Activated CD8-positive, alpha-beta T cell treated with anti-CD3 and anti-CD28 coated beads, Interleukin-2, amount 10 ng/mL, durations not matched to agents 7 days and 5 days (primary cell): ENCODE results near the gene IFT88. TPM values are rescaled to one million over a fixed set of nuclear protein-coding genes. Genes with fewer than 3 reads are reported as not detected.

Experiments
- ATAC-seq: fragments of 150-1000 bp; cut with Tn5 transposase; one replicate; pipeline ENCODE4 v1.10.0; 2021; ENCODE audit warnings: moderate library complexity
- CTCF ChIA-PET: fragments of 350-600 bp; sonication (Branson Sonifier 250); formaldehyde crosslinking; loops from one replicate; lab custom pipeline; 2021; ENCODE audit warnings: antibody characterized with exemption; lab: Charles Lee
- POLR2A ChIA-PET: fragments of 350-600 bp; sonication (Branson Sonifier 250); formaldehyde crosslinking; loops from one replicate; lab custom pipeline; 2021; ENCODE audit warnings: antibody characterized with exemption; lab: Charles Lee
- DNase-seq: peaks from one replicate; pipeline ENCODE4 v3.0.0-alpha.2; 2020
- H3K27ac Mint-ChIP-seq: one replicate; pipeline ENCODE4 v1.8.0; 2021; ENCODE audit warnings: mild to moderate bottlenecking, mixed read lengths
- H3K27me3 Mint-ChIP-seq: one replicate; pipeline ENCODE4 v1.8.0; 2021; ENCODE audit warnings: low read depth, mixed read lengths
- H3K36me3 Mint-ChIP-seq: one replicate; pipeline ENCODE4 v1.8.0; 2021; ENCODE audit warnings: low read depth, mixed read lengths
- H3K4me1 Mint-ChIP-seq: one replicate; pipeline ENCODE4 v1.8.0; 2021; ENCODE audit warnings: low read depth, mixed read lengths
- H3K4me3 Mint-ChIP-seq: one replicate; pipeline ENCODE4 v1.8.0; 2021; ENCODE audit warnings: mild to moderate bottlenecking, mixed read lengths
- H3K9me3 Mint-ChIP-seq: one replicate; pipeline ENCODE4 v1.8.0; 2022; ENCODE audit warnings: mixed read lengths; ENCODE audit not compliant: insufficient read depth
- total RNA-seq, 2 experiments: library from RNA; stranded (reverse); gene quantifications; one replicate each; pipeline ENCODE4 v1.2.3, GENCODE V29; 2021

Gene IFT88
- total RNA-seq, 2 experiments from 2014 or later, result 6.6 to 7.5 TPM

- Mint-ChIP-seq H3K27me3 (no peaks in the 10 kb centered on the region), H3K4me3 (no peak overlapping the region), H3K36me3 (no peaks in the 10 kb centered on the region), H3K4me1 (no peaks in the 10 kb centered on the region), H3K27ac (no peak overlapping the region), H3K9me3 (no peaks in the 10 kb centered on the region)
- POLR2A ChIA-PET, result no interaction called here
- DNase-seq, result no peak
- ATAC-seq, result no peak
- CTCF ChIA-PET, result no interaction called here
Observed at GRCh38 chr13:20607015-20607414, 40.1 kb downstream of the IFT88 start.

DNA sequence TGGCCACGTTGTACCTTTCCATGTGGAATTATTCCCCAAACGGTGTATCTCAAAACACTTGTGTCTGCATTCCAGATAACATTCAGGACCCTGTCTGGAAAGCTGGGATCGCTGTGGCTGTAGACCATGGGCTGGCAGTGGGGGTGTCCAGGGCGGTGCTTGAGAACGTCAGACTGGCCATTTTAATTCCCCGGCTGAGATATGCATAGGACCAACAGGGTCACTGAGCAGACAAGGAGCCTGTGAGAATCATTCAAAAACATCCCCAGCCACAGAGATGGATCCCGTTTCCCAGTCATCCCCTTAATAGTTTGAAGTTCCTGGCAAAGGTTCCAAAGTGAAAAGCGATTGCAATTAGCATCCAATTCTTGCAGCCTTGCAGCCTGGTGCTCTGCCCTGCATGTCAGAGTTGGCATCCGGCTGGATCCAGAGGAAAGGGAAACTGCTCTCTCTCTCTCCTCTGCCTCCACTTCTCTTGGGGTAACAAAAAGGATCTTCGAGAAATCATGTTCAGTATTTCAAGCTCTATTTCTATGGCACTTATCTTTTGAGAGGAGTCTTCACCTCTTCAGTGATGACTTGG, 41.6 kb downstream of the IFT88 start:
- DNase-seq (no peak), ATAC-seq (no peak)
- Mint-ChIP-seq H3K27me3 (no peaks in the 10 kb centered on the region), H3K4me3 (no peak overlapping the region), H3K36me3 (no peaks in the 10 kb centered on the region), H3K9me3 (no peaks in the 10 kb centered on the region), H3K4me1 (no peaks in the 10 kb centered on the region), H3K27ac (no peak overlapping the region)
- CTCF ChIA-PET, result no interaction called here
- POLR2A ChIA-PET, result no interaction called here

DNA sequence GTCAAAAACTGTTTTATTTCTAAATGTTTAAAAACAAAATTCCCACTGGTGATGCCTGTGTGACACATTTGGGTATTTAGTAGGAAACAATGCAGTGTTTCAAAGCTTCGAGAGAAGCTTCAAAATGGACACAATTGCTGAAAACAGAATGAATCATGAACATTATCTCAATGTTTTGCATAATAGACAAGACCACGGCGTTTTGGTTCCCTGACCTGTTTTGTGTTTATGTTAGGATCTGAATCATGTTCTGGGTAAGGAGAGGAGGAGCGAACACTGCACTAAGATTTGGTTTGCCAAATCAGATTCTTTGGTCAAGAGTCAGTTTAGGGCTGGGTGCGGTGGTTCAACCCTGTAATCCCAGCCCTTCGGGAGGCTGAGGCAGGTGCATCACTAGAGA, 42.2 kb downstream of the IFT88 start:
- no peak for DNase-seq
- POLR2A ChIA-PET, result no interaction called here
- Mint-ChIP-seq H3K36me3 (no peaks in the 10 kb centered on the region), H3K4me3 (no peak overlapping the region), H3K27me3 (no peaks in the 10 kb centered on the region), H3K9me3 (no peaks in the 10 kb centered on the region), H3K27ac (no peak overlapping the region), H3K4me1 (no peaks in the 10 kb centered on the region)
- no peak for ATAC-seq
- CTCF ChIA-PET, result no interaction called here

- DNase-seq, result no peak
- POLR2A ChIA-PET, result no interaction called here
- H3K4me1 Mint-ChIP-seq, result no peaks in the 10 kb centered on the region
- no peak for ATAC-seq
- no peaks in the 10 kb centered on the region for H3K9me3 Mint-ChIP-seq
- no peak overlapping the region for H3K27ac Mint-ChIP-seq
- no peak overlapping the region for H3K4me3 Mint-ChIP-seq
- CTCF ChIA-PET, result no interaction called here
- no peaks in the 10 kb centered on the region for H3K27me3 Mint-ChIP-seq
- H3K36me3 Mint-ChIP-seq, result no peaks in the 10 kb centered on the region
Observed at GRCh38 chr13:20610006-20610405, 43.0 kb downstream of the IFT88 start.

DNA sequence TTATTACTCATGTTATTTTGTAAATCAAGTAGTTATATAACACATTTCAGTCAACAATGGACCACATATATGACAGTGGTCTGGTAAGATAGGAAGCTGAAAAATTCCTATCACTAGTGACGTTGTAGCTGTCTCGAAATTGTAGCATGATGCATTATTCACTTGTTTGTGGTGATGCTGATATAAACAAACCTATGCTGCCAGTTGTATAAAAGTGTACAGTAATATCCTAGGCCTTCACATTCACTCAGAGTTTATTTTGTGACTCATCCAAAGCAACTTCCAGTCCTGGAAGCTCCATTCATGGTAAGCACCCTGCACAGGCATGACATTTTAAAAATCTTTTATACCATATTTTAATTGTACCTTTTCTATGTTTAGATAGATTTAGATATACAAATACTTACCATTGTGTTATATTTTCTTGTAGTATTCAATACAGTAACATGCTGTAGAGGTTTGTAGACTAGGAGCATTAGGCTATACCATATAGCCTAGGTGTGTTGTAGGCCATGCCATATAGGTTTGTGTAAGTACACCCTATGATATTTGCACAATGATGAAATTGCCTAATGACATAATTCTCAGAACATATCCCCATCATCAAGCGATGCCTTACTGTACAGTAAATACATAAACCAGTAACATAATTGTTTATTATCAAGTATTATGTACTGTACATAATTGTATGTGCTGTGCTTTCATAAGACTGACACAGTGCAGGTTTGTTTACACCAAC, 49.3 kb downstream of the IFT88 start:
- Mint-ChIP-seq H3K4me1 (no peaks in the 10 kb centered on the region), H3K27ac (no peak overlapping the region), H3K27me3 (no peaks in the 10 kb centered on the region), H3K9me3 (no peaks in the 10 kb centered on the region), H3K36me3 (no peaks in the 10 kb centered on the region), H3K4me3 (no peak overlapping the region)
- DNase-seq (no peak), ATAC-seq (no peak)
- POLR2A ChIA-PET, result no interaction called here
- CTCF ChIA-PET, result no interaction called here

- DNase-seq (no peak), ATAC-seq (no peak)
- ChIA-PET CTCF (no interaction called here), POLR2A (no interaction called here)
- Mint-ChIP-seq H3K9me3 (peaks cover 6% of the 10 kb centered on the region), H3K4me1 (no peaks in the 10 kb centered on the region), H3K4me3 (no peak overlapping the region), H3K27me3 (no peaks in the 10 kb centered on the region), H3K36me3 (peaks cover 4% of the 10 kb centered on the region), H3K27ac (no peak overlapping the region)
Observed at GRCh38 chr13:20623000-20623399, 56.0 kb downstream of the IFT88 start.

DNA sequence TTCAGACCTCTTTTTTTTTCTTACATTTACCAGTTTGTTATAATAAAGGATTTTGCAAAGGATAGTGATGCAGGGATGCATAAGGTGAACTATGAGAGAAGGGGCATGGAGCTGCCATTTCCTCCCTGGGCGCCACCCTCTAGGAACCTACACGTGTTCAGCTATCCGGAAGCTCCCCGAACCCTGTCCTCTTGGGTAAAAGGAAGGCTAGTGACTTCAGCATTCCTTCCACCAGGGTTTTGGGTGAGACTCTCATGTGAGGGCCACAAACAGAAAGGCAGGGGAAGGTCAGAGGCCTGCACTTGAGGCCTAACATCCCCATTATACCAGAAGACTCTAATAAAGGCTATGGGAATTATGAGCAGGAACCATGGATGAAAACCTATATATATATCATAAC, 57.3 kb downstream of the IFT88 start:
- no peak for DNase-seq
- Mint-ChIP-seq H3K4me1 (no peaks in the 10 kb centered on the region), H3K27ac (no peak overlapping the region), H3K9me3 (peaks cover 6% of the 10 kb centered on the region), H3K4me3 (no peak overlapping the region), H3K27me3 (no peaks in the 10 kb centered on the region), H3K36me3 (peaks cover 4% of the 10 kb centered on the region)
- ChIA-PET POLR2A (no interaction called here), CTCF (no interaction called here)
- ATAC-seq, result no peak

DNA sequence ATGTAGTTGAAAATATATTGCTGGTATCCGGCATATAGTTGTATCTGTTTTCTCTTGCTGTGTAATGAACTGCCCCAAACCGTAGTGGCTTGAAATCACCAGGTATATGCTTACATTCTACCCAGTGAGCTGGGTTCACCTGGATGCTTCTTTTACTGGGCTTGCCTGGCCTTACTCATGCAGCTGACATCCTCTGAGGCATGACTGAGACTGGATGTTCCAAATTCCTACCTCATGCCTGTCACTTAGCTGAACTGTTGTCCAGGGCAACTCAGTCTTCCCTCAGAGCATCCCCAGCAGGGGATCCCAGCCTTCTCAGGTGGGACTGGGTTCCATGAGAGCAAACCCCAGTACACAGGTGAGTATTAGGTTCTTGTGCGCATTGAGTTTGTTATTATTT, 66.8 kb downstream of the IFT88 start:
- no peak overlapping the region for H3K27ac Mint-ChIP-seq
- DNase-seq, result no peak
- H3K4me1 Mint-ChIP-seq, result peaks cover 4% of the 10 kb centered on the region
- POLR2A ChIA-PET, result no interaction called here
- no peaks in the 10 kb centered on the region for H3K36me3 Mint-ChIP-seq
- no peak for ATAC-seq
- CTCF ChIA-PET, result no interaction called here
- no peak overlapping the region for H3K4me3 Mint-ChIP-seq
- H3K27me3 Mint-ChIP-seq, result no peaks in the 10 kb centered on the region
- H3K9me3 Mint-ChIP-seq, result no peaks in the 10 kb centered on the region

DNA sequence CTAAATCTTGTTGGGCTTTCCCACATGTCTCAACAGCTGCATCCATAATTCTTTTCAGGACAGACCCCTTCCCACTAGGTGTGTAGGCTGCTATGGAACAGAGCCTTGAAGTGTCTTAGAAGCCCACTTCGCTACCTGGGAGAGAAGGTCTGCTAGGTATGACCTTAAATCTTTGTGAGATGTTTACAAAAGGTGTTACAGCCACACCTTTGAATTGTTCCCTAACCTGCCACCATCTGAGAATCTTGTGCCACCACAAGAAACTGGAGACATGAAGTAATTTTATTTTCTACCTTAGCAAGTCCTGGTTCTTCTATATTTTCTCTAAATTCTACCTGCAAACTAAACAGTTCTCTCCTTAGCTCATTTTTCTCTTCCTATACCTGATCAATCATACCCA, 69.1 kb downstream of the IFT88 start:
- Mint-ChIP-seq H3K4me3 (no peak overlapping the region), H3K9me3 (no peaks in the 10 kb centered on the region), H3K4me1 (peaks cover 4% of the 10 kb centered on the region), H3K27ac (no peak overlapping the region), H3K27me3 (no peaks in the 10 kb centered on the region), H3K36me3 (no peaks in the 10 kb centered on the region)
- ChIA-PET POLR2A (interaction anchor here (0.6 kb wide), 1 partner anchor 82 kb away, joined by 4 read pairs; no protein-coding TSS in a partner anchor), CTCF (no interaction called here)
- ATAC-seq (no peak), DNase-seq (no peak)

- no peaks in the 10 kb centered on the region for H3K9me3 Mint-ChIP-seq
- H3K27me3 Mint-ChIP-seq, result no peaks in the 10 kb centered on the region
- ATAC-seq (no peak), DNase-seq (no peak)
- ChIA-PET POLR2A (no interaction called here), CTCF (no interaction called here)
- H3K27ac Mint-ChIP-seq, result no peak overlapping the region
- H3K4me3 Mint-ChIP-seq, result no peak overlapping the region
- H3K4me1 Mint-ChIP-seq, result peaks cover 4% of the 10 kb centered on the region
- H3K36me3 Mint-ChIP-seq, result no peaks in the 10 kb centered on the region
Observed at GRCh38 chr13:20637811-20638210, 70.9 kb downstream of the IFT88 start.

- Mint-ChIP-seq H3K36me3 (no peaks in the 10 kb centered on the region), H3K27ac (no peak overlapping the region), H3K27me3 (no peaks in the 10 kb centered on the region), H3K4me1 (no peaks in the 10 kb centered on the region), H3K4me3 (no peak overlapping the region), H3K9me3 (no peaks in the 10 kb centered on the region)
- ATAC-seq (no peak), DNase-seq (no peak)
- CTCF ChIA-PET, result no interaction called here
- POLR2A ChIA-PET, result no interaction called here
Observed at GRCh38 chr13:20647758-20648157, 80.8 kb downstream of the IFT88 start.

GRCh38 chr13:20652946-20653345, 86.0 kb downstream of the IFT88 start:
- Mint-ChIP-seq H3K27ac (no peak overlapping the region), H3K4me3 (no peak overlapping the region), H3K9me3 (no peaks in the 10 kb centered on the region), H3K36me3 (no peaks in the 10 kb centered on the region), H3K27me3 (no peaks in the 10 kb centered on the region), H3K4me1 (no peaks in the 10 kb centered on the region)
- ATAC-seq (no peak), DNase-seq (no peak)
- ChIA-PET CTCF (no interaction called here), POLR2A (interaction anchor here (0.7 kb wide), 1 partner anchor 477 kb away, joined by 3 read pairs; no protein-coding TSS in a partner anchor)
